Psoas muscle (tissue), 8 donors: ENCODE data around the gene RHO. TPM values are rescaled to one million over a fixed set of nuclear protein-coding genes. Genes with fewer than 3 reads are reported as not detected.
A peak's percentile ranks its signal among the peaks of the same experiment; 100 is the strongest.

Experiments used
- ATAC-seq, 4 donors: fragments of 200-7000 bp; cut with Tn5 transposase; one replicate each; pipeline ENCODE4 v1.9.1; 2020; ENCODE audit warnings: moderate library complexity in 3 of 4, mild to moderate bottlenecking in 2 of 4
- DNase-seq, 2 donors: peaks; one replicate each; pipeline ENCODE4 v3.0.0-alpha.2; 2020
- H3K27ac ChIP-seq: fragments of 200-600 bp; one replicate; pipeline ENCODE4 v1.8.0; 2022
- H3K27me3 ChIP-seq, 3 donors: fragments of 200-600 bp in 1 of 3; one replicate each; pipeline versions ENCODE4 v1.6.1 to v1.8.0; 2013 to 2022; ENCODE audit warnings: low read length in 2 of 3, mild to moderate bottlenecking in 2 of 3, moderate library complexity in 1 of 3; ENCODE audit not compliant: insufficient read depth in 3 of 3
- H3K36me3 ChIP-seq, 2 donors: fragments of 200-600 bp in 1 of 2; one replicate each; pipeline versions ENCODE4 v1.6.1 to v1.8.0; 2013 to 2022; ENCODE audit warnings: low read depth in 1 of 2, mild to moderate bottlenecking in 1 of 2, moderate library complexity in 1 of 2; ENCODE audit not compliant: insufficient read depth in 1 of 2
- H3K4me1 ChIP-seq: fragments of 200-600 bp; one replicate; pipeline ENCODE4 v1.8.0; 2022
- H3K4me3 ChIP-seq: fragments of 200-600 bp; one replicate; pipeline ENCODE4 v1.8.0; 2022; ENCODE audit warnings: mild to moderate bottlenecking
- H3K9me3 ChIP-seq: fragments of 200-600 bp; one replicate; pipeline ENCODE4 v1.8.0; 2022
- CTCF ChIP-seq: fragments of 200-600 bp; IDR thresholded peaks from one replicate; pipeline ENCODE4 v1.8.0; 2022; ENCODE audit warnings: antibody characterized with exemption
- WGBS, 3 donors: extraction: QIAGEN DNeasy Blood & Tissue Kit; methylation state at CpG; one replicate each; pipeline versions ENCODE4 v1.1.6 to v1.1.7; 2013; 5-methylcytosine and 5-hydroxymethylcytosine counted together
- intact Hi-C, 2 donors: fragments of 100-400 bp; cut with DNase I; formaldehyde crosslinking; loops; one replicate each; pipeline versions ENCODE4 v1.11.0 to v1.14.2; 2022
- polyA plus RNA-seq, 3 donors: library from polyadenylated mRNA; stranded (reverse); fragments of 200-250 nt; gene quantifications; one replicate each; pipeline ENCODE4 v1.2.3, GENCODE V29; 2013
- total RNA-seq, 4 donors: library from RNA; stranded (reverse); fragmentation: NEBNext Ultra II Directional in 2 of 4; extraction: Animal tissue kit (Norgen Biotek cat#: 25700) in 2 of 4; gene quantifications; one replicate each; pipeline versions ENCODE4 v1.2.1 to v1.2.4, GENCODE V29; 2021 to 2023
- donor health status: healthy with polysubstance abuse.
- donor health status: DM: no; HTN: no; CAD: no; lungs with moderate emphysema.
- donor health status: Bipolar disorder and iron deficiency.
- donor health status: healthy.
- donor health status: DM: yes; HTN: yes; CAD: no.
- donor health status: DM: no; HTN: no; CAD: no.
- donor health status: DM: no; HTN: no; CAD: no.
- donor health status: DM: yes; HTN: yes; CAD: no.

The RHO gene
- total and polyA plus RNA-seq, 7 donors: 0.01 TPM; not detected in 6

DNA sequence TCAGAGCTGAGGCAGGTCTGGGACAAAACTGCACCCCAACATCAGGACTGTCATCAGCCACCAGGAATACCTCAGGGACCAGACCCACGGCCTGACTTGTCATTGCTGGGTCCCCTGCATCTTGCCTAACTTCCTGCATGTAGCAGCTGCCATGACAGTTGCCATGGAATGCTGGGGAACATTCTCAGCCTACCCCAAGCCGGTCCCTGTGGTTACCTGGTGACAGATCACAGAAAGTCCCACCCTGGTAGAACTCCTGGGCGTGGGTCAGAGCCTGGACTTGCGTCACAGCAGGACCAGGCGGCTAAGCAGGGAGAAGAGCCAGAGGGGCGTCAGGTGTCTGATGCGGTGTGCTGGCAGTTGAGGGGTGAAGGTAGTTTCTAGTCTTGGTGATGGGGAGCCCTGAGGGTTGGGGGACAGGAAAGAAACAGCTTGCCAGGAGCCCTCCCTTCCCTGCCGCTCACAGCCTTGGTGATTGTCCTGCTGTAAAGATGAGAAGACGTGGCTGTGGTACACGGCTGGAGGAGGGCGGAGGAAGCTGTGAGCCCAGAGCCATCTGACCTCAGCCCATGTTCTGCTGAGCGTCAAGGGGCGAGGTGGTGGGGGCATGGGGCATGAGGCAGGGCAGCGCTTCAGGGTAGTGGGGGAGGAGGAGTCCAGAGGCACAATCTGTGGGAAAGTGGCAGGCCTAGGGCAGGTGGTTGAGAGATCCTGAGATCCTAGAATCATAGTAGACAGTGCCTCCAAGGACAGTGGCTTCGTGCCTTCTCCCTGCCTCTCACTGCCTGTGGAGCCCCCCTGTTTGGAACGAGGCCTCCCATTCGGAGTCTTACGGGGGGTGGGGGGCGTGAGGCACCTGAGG, 19.9 kb downstream of the RHO start:
- Histone ChIP-seq H3K4me1 (no peaks in the 10 kb centered on the region), H3K36me3 (no peaks in the 10 kb centered on the region), H3K27me3 (no peaks in the 10 kb centered on the region), H3K4me3 (no peak overlapping the region), H3K9me3 (no peaks in the 10 kb centered on the region), H3K27ac (no peak overlapping the region)
- ATAC-seq (no peak), DNase-seq (peak; percentile 8 to 42)
- intact Hi-C loops: no loop called here
- no peak for TF ChIP-seq CTCF
- 88 to 93% (median 89%) methylated on average over 19 of the region's 19 CpGs for WGBS, 3 donors

- TF ChIP-seq CTCF: no peak
- Histone ChIP-seq H3K27ac (no peak overlapping the region), H3K9me3 (no peaks in the 10 kb centered on the region), H3K4me3 (no peak overlapping the region), H3K36me3 (no peaks in the 10 kb centered on the region), H3K4me1 (peaks cover 2% of the 10 kb centered on the region), H3K27me3 (no peaks in the 10 kb centered on the region)
- DNase-seq (peak; percentile 7 to 38), ATAC-seq (no peak)
- intact Hi-C loops: no loop called here
- 90 to 94% (median 92%) methylated on average over 18 of the region's 18 CpGs for WGBS, 3 donors
Measured at GRCh38 chr3:129549006-129549800, 20.8 kb downstream of the RHO start.

DNA sequence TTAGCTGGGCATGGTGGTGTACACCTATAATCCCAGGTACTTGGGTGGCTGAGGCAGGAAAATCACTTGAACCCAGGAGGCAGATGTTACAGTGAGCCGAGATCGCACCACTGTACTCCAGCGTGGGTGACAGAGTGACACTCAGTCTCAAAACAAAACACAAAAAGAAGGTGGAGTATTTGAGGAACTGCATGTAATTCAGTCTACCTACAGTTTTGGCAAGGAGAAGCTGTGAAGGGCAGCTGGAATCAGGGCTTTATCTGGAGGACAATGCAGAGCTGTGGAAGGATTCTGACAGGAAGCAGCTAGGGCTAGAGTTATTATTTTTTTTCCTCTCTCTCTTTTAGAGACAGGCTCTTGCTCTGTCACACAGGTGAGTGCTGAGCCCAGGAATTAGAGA, 21.4 kb downstream of the RHO start:
- H3K9me3 ChIP-seq: no peaks in the 10 kb centered on the region
- H3K36me3 ChIP-seq: no peaks in the 10 kb centered on the region
- DNase-seq (no peak), ATAC-seq (no peak)
- intact Hi-C loops: no loop called here
- no peak overlapping the region for H3K27ac ChIP-seq
- 64 to 97% (median 92%) methylated on average over 3 of the region's 3 CpGs for WGBS, 3 donors
- H3K4me1 ChIP-seq: peaks cover 7% of the 10 kb centered on the region
- no peaks in the 10 kb centered on the region for H3K27me3 ChIP-seq
- H3K4me3 ChIP-seq: no peak overlapping the region
- no peak for TF ChIP-seq CTCF

DNA sequence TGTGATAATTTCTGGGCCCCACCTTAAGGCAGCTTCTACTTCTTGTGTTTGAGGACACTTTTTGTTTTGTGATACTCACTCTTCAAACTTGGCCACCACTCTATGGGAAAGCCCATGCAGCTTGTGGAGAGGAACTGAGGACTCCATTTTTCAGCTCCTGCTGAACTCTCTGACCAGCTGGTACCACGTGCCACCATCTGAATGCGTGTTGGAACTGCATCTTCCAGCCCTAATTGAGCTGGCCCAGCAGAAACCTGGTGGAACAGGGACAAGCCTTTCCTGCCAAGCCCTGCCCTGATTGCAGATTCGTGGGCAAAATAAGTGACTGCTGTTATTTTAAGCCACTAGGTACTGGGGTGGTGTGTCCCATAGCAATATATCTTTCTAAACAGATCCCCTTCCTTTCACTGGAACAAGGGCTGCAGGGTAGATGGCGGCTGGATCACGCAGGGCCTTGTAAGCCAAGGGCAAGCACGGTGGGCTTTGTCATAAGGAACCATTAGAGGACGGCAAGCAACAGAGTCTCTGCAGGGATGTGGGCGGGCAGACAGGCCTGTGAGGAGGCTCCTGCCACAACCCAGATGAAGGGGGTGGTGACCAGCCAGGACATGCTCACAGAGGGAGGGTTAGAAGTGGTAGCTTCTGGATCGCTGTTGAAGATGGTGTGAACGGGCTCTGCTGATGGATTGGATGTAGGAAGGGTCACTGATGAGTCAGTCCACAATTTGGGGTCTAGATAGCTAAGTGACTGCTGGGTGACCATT, 24.0 kb downstream of the RHO start:
- intact Hi-C loops: no loop called here
- 54 to 61% (median 58%) methylated on average over 10 of the region's 10 CpGs for WGBS, 3 donors
- peak in 1 of 4 donors; percentile 21 for ATAC-seq

More for the DNA sequence above, 24.0 kb downstream of the RHO start:
- Histone ChIP-seq H3K27ac (no peak overlapping the region), H3K36me3 (peaks cover 0 to 12% of the 10 kb centered on the region in 2 donors), H3K9me3 (no peaks in the 10 kb centered on the region), H3K27me3 (no peaks in the 10 kb centered on the region), H3K4me3 (no peak overlapping the region), H3K4me1 (peaks cover 14% of the 10 kb centered on the region)
- TF ChIP-seq CTCF: no peak
- peak; percentile 4 to 32 for DNase-seq
